Measurements from ENCODE around the gene SQSTM1. TPM values are rescaled to one million over a fixed set of nuclear protein-coding genes. Genes with fewer than 3 reads are reported as not detected.

SQSTM1 gene
- total RNA-seq, 1 experiment from 2014 or later, result 715 TPM

DNA sequence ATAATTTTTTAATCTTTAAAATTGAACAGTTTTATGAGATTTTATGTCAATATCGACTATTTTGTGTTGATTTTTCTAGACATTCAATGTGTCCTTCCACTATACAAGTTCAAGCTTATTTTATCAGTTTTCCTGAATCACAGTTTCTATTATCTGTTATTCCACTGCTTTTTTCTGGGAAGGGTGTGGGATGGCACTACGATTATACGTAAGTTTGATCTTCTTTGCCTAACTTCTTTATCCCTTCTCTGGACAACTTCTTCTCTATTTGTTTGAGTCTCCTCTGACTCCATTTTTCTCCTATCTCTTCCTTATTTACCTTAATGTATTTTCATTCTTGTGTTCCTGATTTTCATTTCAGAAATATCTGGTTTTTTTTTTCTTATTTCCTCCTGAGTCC lies 62.5 kb downstream of the SQSTM1 start:
- Histone ChIP-seq H3K4me2 (no peak overlapping the region), H3K79me2 (ENCODE audit: low read depth) (no peaks in the 10 kb centered on the region), H2AFZ (no peak overlapping the region), H3K9me3 (ENCODE audit: insufficient read depth, low read depth) (peaks cover 16% of the 10 kb centered on the region), H3K4me1 (replicated peaks; ENCODE audit: insufficient read depth) (no peaks in the 10 kb centered on the region), H3K27me3 (ENCODE audit: insufficient read depth, low read depth) (no peaks in the 10 kb centered on the region), H3K9me2 (ENCODE audit: insufficient read depth) (no peaks in the 10 kb centered on the region), H3K27ac (no peak overlapping the region), H3K36me3 (ENCODE audit: low read depth) (peaks cover 34% of the 10 kb centered on the region), H3K4me3 (no peak overlapping the region), H3F3A (ENCODE audit: insufficient read depth, low read depth) (no peaks in the 10 kb centered on the region), H4K20me1 (ENCODE audit: insufficient read depth) (no peaks in the 10 kb centered on the region)
- no TSS peak for BruUV-seq (replicated peaks)
- POLR2A ChIA-PET (ENCODE audit: unreplicated experiment), result no interaction called here
- CTCF ChIA-PET, result no interaction called here
- intact Hi-C loops (cut with micrococcal nuclease; ENCODE audit: unreplicated experiment), result no loop called here
- TF ChIP-seq, protein P1, sequence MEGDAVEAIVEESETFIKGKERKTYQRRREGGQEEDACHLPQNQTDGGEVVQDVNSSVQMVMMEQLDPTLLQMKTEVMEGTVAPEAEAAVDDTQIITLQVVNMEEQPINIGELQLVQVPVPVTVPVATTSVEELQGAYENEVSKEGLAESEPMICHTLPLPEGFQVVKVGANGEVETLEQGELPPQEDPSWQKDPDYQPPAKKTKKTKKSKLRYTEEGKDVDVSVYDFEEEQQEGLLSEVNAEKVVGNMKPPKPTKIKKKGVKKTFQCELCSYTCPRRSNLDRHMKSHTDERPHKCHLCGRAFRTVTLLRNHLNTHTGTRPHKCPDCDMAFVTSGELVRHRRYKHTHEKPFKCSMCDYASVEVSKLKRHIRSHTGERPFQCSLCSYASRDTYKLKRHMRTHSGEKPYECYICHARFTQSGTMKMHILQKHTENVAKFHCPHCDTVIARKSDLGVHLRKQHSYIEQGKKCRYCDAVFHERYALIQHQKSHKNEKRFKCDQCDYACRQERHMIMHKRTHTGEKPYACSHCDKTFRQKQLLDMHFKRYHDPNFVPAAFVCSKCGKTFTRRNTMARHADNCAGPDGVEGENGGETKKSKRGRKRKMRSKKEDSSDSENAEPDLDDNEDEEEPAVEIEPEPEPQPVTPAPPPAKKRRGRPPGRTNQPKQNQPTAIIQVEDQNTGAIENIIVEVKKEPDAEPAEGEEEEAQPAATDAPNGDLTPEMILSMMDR (conservative IDR thresholded peaks at IDR 0.05), result no peak
- TF ChIP-seq EZH2 (IDR thresholded peaks at IDR 0.05; ENCODE audit: low read depth), result no peak
- DNase-seq, result no peak

DNA sequence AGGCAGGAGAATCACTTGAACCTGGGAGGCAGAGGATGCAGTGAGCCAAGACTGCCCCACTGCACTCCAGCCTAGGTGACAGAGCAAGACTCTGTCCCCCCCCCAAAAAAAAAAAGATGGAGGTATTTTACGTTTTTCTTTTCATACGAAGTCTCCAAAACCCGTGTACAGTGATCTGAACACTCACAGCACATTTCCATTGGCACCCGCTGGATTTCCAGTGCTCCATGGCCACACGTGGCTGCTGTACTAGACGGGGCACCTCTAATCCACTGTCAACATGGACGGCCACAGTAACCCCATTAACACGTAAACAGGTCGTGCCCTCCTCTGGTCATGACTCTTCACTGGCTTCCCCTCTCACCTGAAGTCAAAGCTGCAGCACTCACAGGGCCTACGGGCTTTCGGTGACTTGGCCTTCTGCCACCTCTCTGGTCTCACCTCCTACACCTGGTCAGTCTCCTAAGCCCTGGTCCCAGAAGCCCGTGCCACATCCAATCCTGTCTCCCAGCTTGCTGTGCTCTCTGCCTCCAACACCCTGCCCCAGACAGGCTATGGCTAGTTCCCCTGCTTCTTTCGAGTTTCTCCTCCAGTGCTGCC lies 64.9 kb downstream of the SQSTM1 start:
- Histone ChIP-seq H3K27me3 (ENCODE audit: insufficient read depth, low read depth) (no peaks in the 10 kb centered on the region), H3K27ac (no peak overlapping the region), H3K9me2 (ENCODE audit: insufficient read depth) (no peaks in the 10 kb centered on the region), H3K4me3 (no peak overlapping the region), H2AFZ (no peak overlapping the region), H3K79me2 (ENCODE audit: low read depth) (no peaks in the 10 kb centered on the region), H3F3A (ENCODE audit: insufficient read depth, low read depth) (no peaks in the 10 kb centered on the region), H3K9me3 (ENCODE audit: insufficient read depth, low read depth) (peaks cover 16% of the 10 kb centered on the region), H3K4me1 (replicated peaks; ENCODE audit: insufficient read depth) (no peaks in the 10 kb centered on the region), H3K36me3 (ENCODE audit: low read depth) (peaks cover 38% of the 10 kb centered on the region), H3K4me2 (no peak overlapping the region), H4K20me1 (ENCODE audit: insufficient read depth) (no peaks in the 10 kb centered on the region)
- no peak for DNase-seq
- BruUV-seq (replicated peaks), result no TSS peak
- CTCF ChIA-PET, result no interaction called here
- TF ChIP-seq, protein P1 (conservative IDR thresholded peaks at IDR 0.05), result no peak
- TF ChIP-seq EZH2 (IDR thresholded peaks at IDR 0.05; ENCODE audit: low read depth), result no peak
- intact Hi-C loops (cut with micrococcal nuclease; ENCODE audit: unreplicated experiment), result no loop called here
- POLR2A ChIA-PET (ENCODE audit: unreplicated experiment), result no interaction called here

DNA sequence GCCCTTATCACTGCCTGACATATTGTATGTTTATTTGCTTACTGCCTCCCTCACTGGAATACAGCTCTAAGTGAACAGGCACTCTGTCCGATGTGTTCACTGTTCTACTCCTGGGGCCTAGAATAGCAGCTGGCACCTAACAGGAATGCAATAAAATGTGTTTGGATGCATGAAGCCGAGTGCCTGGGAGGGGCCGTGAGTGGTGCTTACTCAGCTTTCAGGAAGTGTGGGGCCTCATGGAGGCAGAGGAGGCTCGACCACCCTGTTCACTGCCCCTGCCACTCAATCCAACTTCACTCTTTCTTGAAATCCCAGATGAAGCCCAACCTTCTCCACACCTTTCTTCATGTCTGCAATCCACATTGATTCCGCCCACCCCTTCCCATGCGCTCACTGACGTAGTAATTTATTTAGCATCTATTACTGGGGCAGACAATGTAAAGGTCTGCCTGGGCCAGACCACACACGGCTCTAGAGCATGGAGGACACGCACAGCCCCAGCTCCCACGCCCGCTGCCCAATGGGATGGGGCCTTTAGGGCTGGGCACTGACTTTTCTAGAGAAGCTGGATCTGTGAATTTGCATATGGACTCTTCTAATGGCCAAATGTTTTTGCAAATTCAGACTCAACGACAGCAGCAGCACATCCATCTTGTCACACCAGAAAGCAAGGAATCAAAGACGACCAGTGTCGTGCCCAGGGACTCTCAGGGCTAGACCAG lies 65.6 kb downstream of the SQSTM1 start:
- TF ChIP-seq, protein P1 (conservative IDR thresholded peaks at IDR 0.05), result no peak
- no peak for TF ChIP-seq EZH2 (IDR thresholded peaks at IDR 0.05; ENCODE audit: low read depth)
- intact Hi-C loops (cut with micrococcal nuclease; ENCODE audit: unreplicated experiment), result no loop called here
- ChIA-PET CTCF (no interaction called here), POLR2A (ENCODE audit: unreplicated experiment) (no interaction called here)
- no peaks in the 10 kb centered on the region for H3K9me2 ChIP-seq (ENCODE audit: insufficient read depth)
- BruUV-seq (replicated peaks), result no TSS peak
- no peaks in the 10 kb centered on the region for H4K20me1 ChIP-seq (ENCODE audit: insufficient read depth)
- H3K9me3 ChIP-seq (ENCODE audit: insufficient read depth, low read depth), result peaks cover 16% of the 10 kb centered on the region
- H3K4me2 ChIP-seq, result no peak overlapping the region
- H3K79me2 ChIP-seq (ENCODE audit: low read depth), result no peaks in the 10 kb centered on the region
- H3K27me3 ChIP-seq (ENCODE audit: insufficient read depth, low read depth), result no peaks in the 10 kb centered on the region
- H2AFZ ChIP-seq, result no peak overlapping the region
- H3K4me1 ChIP-seq (replicated peaks; ENCODE audit: insufficient read depth), result no peaks in the 10 kb centered on the region
- H3K27ac ChIP-seq, result no peak overlapping the region
- no peak for DNase-seq
- no peaks in the 10 kb centered on the region for H3F3A ChIP-seq (ENCODE audit: insufficient read depth, low read depth)
- H3K36me3 ChIP-seq (ENCODE audit: low read depth), result peaks cover 38% of the 10 kb centered on the region
- no peak overlapping the region for H3K4me3 ChIP-seq

Data from PC-9 (cell line).